ENCODE results near the gene SEPTIN2.

SEPTIN2 gene

DNA sequence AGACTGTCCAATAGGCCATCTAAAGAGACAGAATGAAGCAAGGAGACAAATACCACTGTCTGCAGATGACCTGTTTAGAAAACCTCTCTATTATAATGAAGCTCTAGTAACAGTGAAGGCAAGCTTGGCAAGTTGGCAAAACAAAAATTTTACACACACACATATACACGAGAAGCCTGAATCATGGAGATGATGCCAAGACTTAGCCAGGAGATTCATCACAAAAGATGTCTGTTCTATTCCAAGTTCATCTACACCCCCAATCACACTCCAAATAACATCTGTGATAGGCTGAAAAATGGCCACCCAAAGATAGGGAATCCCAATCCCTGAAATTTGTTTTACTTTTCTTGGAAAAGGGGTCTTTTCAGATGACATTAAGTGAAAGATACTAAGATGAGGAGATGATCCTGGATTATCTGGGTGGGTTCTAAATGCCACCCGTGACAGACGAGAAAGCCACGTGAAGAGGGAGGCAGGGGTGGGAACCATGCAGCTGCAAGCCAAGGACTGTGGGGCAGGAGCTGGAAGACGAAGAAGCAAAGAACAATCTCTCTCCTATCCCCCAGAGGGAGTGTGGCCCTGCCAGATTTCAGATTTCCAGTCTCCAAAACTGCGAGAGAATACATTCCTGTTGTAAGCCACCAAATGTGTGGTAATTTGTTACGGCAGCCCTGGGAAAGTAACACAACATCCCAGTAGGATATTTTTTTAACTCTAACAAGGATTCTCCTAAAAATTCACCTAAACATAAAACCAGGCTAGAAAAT is 20.2 kb upstream of the SEPTIN2 start:
- no peak for DNase-seq (ENCODE audit: low read depth in 1 of 2, low spot score in 1 of 2)
- no peak for TF ChIP-seq JUND (IDR thresholded peaks at IDR 0.05; ENCODE audit: low read depth)
- in situ Hi-C loops (cut with HindIII; ENCODE audit: low pct_unique_long_range_greater_than_20kb, low sequenced_read_pairs) = no loop called here

DNA sequence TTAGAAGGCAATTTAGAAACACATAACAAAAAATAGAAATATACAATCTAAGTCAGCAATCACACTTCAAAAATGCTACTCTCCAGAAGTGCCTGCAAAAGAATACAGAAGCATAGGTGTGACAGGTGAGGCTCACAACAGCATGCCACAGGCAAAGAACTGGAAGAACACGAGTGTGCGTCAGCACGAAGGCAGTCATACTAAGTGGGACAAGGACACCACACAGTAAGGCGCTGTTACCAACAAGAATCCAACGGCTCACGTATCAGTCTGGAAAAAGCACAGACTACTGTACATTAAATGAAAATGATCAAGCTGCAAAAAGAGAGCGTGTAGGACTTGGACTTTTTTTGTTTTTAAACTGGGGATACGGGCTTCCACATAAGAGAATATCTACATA is 19.0 kb upstream of the SEPTIN2 start:
- in situ Hi-C loops (cut with HindIII; ENCODE audit: low pct_unique_long_range_greater_than_20kb, low sequenced_read_pairs) = no loop called here
- no peak for DNase-seq (ENCODE audit: low read depth in 1 of 2, low spot score in 1 of 2)
- TF ChIP-seq JUND (IDR thresholded peaks at IDR 0.05; ENCODE audit: low read depth) = no peak

DNA sequence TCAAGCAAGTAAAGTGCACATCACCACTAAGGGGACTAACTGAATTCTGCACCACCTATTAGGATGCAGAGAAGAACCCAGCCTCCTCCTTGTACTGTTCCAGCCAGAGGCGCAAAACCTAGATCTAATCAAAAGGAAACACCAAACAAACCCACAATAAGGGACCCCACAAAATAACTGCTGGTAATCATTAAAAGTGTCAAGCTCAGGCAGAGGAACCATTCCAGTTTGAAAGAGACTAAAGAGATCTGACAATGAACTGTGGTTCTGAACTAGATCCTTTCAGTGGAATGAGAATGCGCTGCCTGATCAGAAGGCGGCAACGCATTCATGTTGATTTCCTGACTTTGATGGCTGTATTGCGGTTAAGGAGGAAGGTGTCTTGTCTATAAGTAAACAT is 17.1 kb upstream of the SEPTIN2 start:
- in situ Hi-C loops (cut with HindIII; ENCODE audit: low pct_unique_long_range_greater_than_20kb, low sequenced_read_pairs) = no loop called here
- TF ChIP-seq JUND (IDR thresholded peaks at IDR 0.05; ENCODE audit: low read depth) = no peak
- no peak for DNase-seq (ENCODE audit: low read depth in 1 of 2, low spot score in 1 of 2)

DNA sequence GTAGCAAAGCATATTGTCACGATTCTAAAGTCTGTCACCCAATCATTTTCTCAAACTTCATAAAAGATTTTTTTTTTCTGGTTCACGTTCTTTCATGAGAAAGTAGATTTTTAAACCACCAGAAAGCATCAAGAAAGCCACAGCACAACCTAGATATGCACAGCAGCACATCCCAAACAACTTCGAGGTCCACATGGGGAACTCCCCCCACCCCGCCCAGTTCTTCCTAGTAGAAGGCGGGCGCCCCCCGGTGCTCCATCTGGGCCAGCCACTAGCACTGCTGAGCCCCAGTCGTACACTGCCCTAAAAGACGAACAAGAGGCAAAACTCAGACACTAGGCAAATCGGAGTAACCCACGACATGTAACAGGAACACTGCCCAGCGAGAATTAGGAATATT is 15.7 kb upstream of the SEPTIN2 start:
- DNase-seq (ENCODE audit: low read depth in 1 of 2, low spot score in 1 of 2) = no peak
- TF ChIP-seq JUND (IDR thresholded peaks at IDR 0.05; ENCODE audit: low read depth) = no peak
- in situ Hi-C loops (cut with HindIII; ENCODE audit: low pct_unique_long_range_greater_than_20kb, low sequenced_read_pairs) = no loop called here

DNA sequence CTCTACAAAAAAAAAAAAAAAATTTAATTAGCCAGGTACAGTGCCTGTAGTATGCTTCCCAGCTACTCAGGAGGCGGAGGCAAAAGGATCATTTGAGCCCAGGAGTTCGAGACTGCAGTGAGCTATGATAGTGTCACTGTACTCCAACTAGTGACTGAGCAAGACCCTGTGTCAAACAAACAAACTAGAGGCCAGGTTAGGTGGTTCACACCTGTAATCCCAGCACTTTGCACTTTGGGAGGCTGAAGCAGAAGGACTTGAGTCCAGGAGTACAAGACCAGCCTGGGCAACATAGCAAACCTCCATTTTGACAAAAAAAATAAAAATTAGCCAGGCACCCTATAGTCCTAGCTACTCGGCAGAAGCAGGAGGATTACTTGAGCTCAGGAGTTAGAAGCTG is 13.6 kb upstream of the SEPTIN2 start:
- no peak for TF ChIP-seq JUND (IDR thresholded peaks at IDR 0.05; ENCODE audit: low read depth)
- in situ Hi-C loops (cut with HindIII; ENCODE audit: low pct_unique_long_range_greater_than_20kb, low sequenced_read_pairs) = no loop called here
- no peak for DNase-seq (ENCODE audit: low read depth in 1 of 2, low spot score in 1 of 2)

DNA sequence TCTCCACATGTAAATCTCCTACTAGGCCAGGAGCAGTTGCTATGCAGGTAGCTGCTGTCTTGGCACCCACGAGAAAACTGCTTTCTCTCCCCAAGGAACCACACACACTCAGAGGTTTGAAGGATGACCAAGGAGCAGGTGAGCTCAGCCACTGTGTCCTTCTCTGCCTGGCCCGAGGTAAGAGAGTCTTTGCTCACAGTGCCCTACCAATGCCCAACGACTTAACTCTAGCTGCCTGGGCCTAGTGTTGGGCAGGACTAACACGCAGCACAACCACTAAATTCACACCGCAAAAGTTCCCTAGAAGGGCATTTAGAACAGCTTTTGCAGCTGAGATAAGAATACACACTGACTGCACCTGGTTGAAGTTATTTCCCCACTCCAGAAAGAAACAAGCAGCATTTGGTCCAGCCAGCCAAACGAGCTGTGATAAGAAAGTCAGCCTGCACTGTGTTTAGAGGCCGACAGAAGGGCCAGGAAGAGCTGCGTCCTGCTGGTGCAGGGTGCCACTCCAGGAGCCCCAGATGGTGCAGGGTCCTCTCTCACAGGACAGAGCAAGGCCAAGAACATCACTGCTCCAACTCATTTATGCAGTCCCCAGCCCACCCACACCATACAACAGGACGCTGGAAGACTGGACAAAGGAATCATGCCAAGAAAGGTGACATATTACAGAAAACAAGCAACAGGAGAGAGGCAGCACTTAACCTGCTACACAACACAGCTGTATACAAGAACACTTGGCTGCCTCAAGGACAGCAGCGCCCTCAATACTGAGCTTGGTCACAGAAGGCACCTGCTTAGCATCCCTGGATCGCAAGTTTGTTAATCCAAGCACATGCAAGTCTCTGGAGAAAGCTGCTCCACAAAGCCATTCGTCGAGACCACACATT is 12.7 kb upstream of the SEPTIN2 start:
- no peak for TF ChIP-seq JUND (IDR thresholded peaks at IDR 0.05; ENCODE audit: low read depth)
- in situ Hi-C loops (cut with HindIII; ENCODE audit: low pct_unique_long_range_greater_than_20kb, low sequenced_read_pairs) = no loop called here
- DNase-seq (ENCODE audit: low read depth in 1 of 2, low spot score in 1 of 2) = no peak

DNA sequence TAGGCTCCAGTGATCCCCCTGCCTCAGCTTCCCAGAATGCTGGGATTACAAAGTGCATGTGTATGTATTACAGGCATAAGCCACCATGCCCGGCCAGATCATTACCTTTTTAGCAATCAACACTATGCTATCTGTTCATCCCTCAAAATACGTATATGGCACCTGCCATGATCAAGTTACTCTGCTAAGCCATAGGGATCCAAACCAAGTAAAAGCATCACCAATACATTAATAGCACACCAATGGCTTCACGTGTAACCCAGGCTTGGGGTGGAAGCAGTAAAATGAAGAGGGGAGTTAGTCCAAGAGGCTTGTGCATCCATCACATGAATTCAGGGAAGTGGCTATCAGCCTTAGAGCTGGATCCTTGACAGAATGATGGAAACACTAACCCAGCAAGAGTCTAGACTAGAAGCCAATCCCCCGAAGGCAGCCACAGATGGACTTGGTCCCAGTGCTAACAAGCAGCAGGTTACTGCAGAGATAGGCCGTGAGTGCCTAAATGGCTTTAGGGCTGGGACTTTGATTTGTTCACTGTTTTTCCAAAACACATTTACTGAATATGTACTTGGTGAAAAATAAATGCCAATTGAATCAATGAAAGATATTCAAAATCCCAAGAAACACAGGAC is 11.6 kb upstream of the SEPTIN2 start:
- no peak for DNase-seq (ENCODE audit: low read depth in 1 of 2, low spot score in 1 of 2)
- TF ChIP-seq JUND (IDR thresholded peaks at IDR 0.05; ENCODE audit: low read depth) = no peak
- in situ Hi-C loops (cut with HindIII; ENCODE audit: low pct_unique_long_range_greater_than_20kb, low sequenced_read_pairs) = no loop called here

DNA sequence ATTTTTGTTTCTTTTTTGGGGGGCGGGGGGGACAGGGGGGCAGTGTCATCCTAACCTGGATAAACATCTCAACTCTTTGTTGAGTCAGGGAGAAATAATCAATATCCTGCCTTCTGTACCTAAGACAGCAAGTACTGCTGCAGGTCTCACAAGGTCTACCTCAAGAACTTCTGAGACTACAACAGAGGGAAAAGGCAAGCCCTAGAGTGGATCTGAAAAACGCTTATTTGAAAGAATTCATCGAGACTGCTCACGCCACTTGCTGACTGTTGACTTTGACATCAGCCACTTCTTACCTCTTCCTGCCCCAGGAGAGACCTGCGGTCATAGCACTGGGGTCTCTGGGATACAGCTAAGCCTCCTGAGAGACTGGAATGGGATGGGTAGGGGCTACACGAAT is 8.7 kb upstream of the SEPTIN2 start:
- no peak for TF ChIP-seq JUND (IDR thresholded peaks at IDR 0.05; ENCODE audit: low read depth)
- DNase-seq (ENCODE audit: low read depth in 1 of 2, low spot score in 1 of 2) = no peak
- in situ Hi-C loops (cut with HindIII; ENCODE audit: low pct_unique_long_range_greater_than_20kb, low sequenced_read_pairs) = no loop called here

DNA sequence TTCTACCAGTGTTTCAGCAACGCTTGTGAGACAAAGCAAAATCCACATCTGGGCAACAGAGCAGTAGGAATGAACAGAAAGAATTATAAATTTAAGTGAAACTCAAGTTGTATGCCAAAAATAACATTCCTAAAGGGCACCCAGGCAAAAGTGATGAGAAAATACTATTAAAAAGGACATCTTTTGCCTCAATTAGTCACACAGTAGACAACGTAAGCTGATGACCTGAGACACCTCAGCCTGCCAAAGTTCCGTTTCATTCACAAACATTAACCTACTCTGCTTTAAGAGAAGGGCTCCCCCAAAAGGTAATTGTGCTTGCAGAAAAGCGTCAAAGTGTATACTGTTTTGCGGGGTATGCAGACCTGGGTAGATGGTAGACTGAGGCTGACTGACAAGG is 7.5 kb upstream of the SEPTIN2 start:
- DNase-seq (ENCODE audit: low read depth in 1 of 2, low spot score in 1 of 2) = no peak
- no peak for TF ChIP-seq JUND (IDR thresholded peaks at IDR 0.05; ENCODE audit: low read depth)
- in situ Hi-C loops (cut with HindIII; ENCODE audit: low pct_unique_long_range_greater_than_20kb, low sequenced_read_pairs) = no loop called here

DNA sequence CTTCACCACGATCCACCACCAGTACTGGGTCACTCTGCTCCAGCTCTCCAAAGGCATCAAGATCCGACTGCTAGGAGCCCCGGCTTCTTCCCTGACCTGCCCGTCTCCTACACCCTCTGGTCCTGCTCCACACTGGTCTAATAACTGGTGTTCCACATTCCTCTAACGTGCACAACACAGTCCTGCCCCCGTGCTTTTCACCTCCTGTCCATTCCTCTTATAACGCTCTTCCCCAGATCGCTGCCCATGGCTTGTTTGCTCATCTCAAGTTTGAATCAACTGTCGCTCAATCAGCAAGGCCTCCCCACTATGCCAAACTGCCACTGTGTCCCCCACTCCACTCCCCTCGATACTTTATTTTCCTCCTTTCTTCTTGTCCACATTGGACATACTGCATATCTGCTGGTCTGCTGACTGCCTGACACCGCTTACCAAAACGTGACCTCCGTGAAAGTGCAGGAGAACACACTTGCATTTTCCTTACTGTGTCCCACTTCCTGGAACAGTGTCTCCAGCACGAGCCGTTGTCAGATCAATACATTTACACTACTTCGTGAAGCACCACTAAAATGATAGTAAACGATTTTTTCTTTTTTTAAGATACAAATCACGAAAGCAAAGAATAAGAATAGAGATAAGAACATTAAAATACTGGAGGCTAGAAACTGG is 6.8 kb upstream of the SEPTIN2 start:
- no peak for DNase-seq (ENCODE audit: low read depth in 1 of 2, low spot score in 1 of 2)
- in situ Hi-C loops (cut with HindIII; ENCODE audit: low pct_unique_long_range_greater_than_20kb, low sequenced_read_pairs) = no loop called here
- TF ChIP-seq JUND (IDR thresholded peaks at IDR 0.05; ENCODE audit: low read depth) = no peak

DNA sequence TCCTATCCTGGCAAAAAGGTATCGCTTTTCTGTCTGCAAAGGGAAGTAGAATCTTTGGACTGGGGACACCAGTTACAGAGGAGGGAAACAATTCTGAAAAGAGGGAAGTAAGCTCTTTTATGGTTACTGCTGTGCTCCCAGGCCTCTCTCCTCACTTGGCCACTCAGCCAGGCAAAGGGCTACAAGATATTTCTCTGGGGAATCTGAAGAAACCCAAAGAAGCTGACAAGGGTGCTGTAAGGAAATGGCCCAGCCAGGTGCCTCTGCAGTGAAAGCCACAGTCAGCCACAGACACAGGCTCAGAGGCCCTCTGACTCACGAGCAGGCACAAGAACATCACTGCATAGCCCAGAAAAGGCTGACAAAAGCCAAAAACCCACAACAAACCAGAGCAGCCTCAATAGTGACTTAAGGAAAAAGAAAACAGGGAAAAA is 6.0 kb upstream of the SEPTIN2 start:
- no peak for DNase-seq (ENCODE audit: low read depth in 1 of 2, low spot score in 1 of 2)
- in situ Hi-C loops (cut with HindIII; ENCODE audit: low pct_unique_long_range_greater_than_20kb, low sequenced_read_pairs) = no loop called here
- TF ChIP-seq JUND (IDR thresholded peaks at IDR 0.05; ENCODE audit: low read depth) = no peak

DNA sequence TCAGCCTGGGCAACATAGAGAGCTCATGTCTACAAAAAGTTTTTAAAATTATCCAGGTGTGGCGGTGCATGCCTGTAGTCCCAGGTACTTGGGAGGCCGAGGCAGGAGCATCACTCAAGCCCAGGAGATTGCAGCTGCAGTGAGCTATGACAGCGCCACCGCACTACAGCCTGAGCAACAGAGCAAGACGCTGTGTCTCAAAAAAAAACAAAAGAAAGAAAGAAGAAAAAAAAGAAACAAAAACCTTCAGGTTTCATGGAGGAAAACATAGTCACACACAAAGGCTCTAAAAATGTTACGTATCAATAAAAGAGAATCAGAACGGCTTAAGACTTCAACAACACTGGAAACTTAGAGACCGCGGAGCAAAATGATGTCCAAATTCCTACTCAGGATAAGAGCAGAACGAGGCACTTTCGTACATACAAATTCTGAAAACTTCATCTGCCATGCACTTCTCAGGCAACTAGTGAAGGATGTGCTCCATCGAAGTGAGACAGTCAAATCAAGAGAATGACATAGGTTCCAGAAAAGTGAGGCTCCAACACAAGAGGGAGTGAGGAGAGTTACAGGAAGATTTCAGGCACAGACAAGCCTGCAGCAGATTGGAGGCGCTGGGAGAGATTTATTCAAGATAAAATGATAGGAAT is 4.7 kb upstream of the SEPTIN2 start:
- no peak for TF ChIP-seq JUND (IDR thresholded peaks at IDR 0.05; ENCODE audit: low read depth)
- no peak for DNase-seq (ENCODE audit: low read depth in 1 of 2, low spot score in 1 of 2)
- in situ Hi-C loops (cut with HindIII; ENCODE audit: low pct_unique_long_range_greater_than_20kb, low sequenced_read_pairs) = no loop called here

Data from T47D (cell line).